Measurements from ENCODE around the gene ZC3H10.
"Not testable (repeated sequence)": the region's sequence is repeated elsewhere in the genome, so short reads cannot be mapped to it uniquely, and the experiment has no call there.

The ZC3H10 gene

GRCh38 chr12:56102683-56103065, 15.4 kb upstream of the ZC3H10 start:
- DNase-seq (ENCODE audit: low read depth), result no peak

- no peak for DNase-seq (ENCODE audit: low read depth)
These were observed 14.9 kb upstream of the ZC3H10 start for GRCh38 chr12:56103066-56103711.

- no peak for DNase-seq (ENCODE audit: low read depth)
These were observed 14.3 kb upstream of the ZC3H10 start for GRCh38 chr12:56103823-56104108.

GRCh38 chr12:56104109-56104814, 13.8 kb upstream of the ZC3H10 start, which contains the start of gene PA2G4:
Gene PA2G4 (plus strand): TSS chr12:56104559. CDS start chr12:56104738, 179 bp downstream.
- peak; percentile 99 for DNase-seq (ENCODE audit: low read depth)

- DNase-seq (ENCODE audit: low read depth), result peak; percentile 39
These were observed 13.1 kb upstream of the ZC3H10 start for GRCh38 chr12:56104815-56105608.

- DNase-seq (ENCODE audit: low read depth), result no peak
These were observed 12.5 kb upstream of the ZC3H10 start for GRCh38 chr12:56105609-56105902.

- no peak for DNase-seq (ENCODE audit: low read depth)
These were observed 10.8 kb upstream of the ZC3H10 start for GRCh38 chr12:56107242-56107641.

GRCh38 chr12:56110571-56110970, 7.5 kb upstream of the ZC3H10 start:
- DNase-seq (ENCODE audit: low read depth), result no peak

- DNase-seq (ENCODE audit: low read depth), result no peak
These were observed 4.0 kb upstream of the ZC3H10 start for GRCh38 chr12:56114084-56114483.

GRCh38 chr12:56115329-56115728, 2.7 kb upstream of the ZC3H10 start:
- DNase-seq (ENCODE audit: low read depth), result peak; percentile 45

GRCh38 chr12:56116267-56117081, 1.6 kb upstream of the ZC3H10 start, which contains the start of gene RPL41:
Gene RPL41 (plus strand): TSS chr12:56116633.
- peak; percentile 90 for DNase-seq (ENCODE audit: low read depth)

GRCh38 chr12:56117082-56117706, 872 bp upstream of the ZC3H10 start:
- DNase-seq (ENCODE audit: low read depth), result not testable (repeated sequence)

GRCh38 chr12:56118688-56119357, 757 bp downstream of the ZC3H10 start:
- no peak for DNase-seq (ENCODE audit: low read depth)

- peak; percentile 94 for DNase-seq (ENCODE audit: low read depth)
These were observed 1.3 kb downstream of the ZC3H10 start for GRCh38 chr12:56119361-56119796.

- DNase-seq (ENCODE audit: low read depth), result peak; percentile 35
These were observed 2.2 kb downstream of the ZC3H10 start for GRCh38 chr12:56120158-56120846.

- DNase-seq (ENCODE audit: low read depth), result no peak
These were observed 3.3 kb downstream of the ZC3H10 start for GRCh38 chr12:56121204-56121870.

GRCh38 chr12:56122637-56123036, 4.6 kb downstream of the ZC3H10 start:
- DNase-seq (ENCODE audit: low read depth), result no peak

GRCh38 chr12:56124133-56124532, 6.1 kb downstream of the ZC3H10 start:
- DNase-seq (ENCODE audit: low read depth), result no peak

GRCh38 chr12:56126732-56127239, 8.7 kb downstream of the ZC3H10 start:
- DNase-seq (ENCODE audit: low read depth), result no peak

GRCh38 chr12:56127485-56127887, 9.4 kb downstream of the ZC3H10 start:
- DNase-seq (ENCODE audit: low read depth), result no peak

All from iris pigment epithelial cell (primary cell).